ENCODE measurements around the gene ADCY3. TPM values are rescaled to one million over a fixed set of nuclear protein-coding genes. Genes with fewer than 3 reads are reported as not detected.

The ADCY3 gene
- total and polyA plus RNA-seq, 2 of the 13 experiments (the other 11 are each of a cell fraction or from before 2014, with no cell fraction given), result 0.11 to 0.61 TPM

DNA sequence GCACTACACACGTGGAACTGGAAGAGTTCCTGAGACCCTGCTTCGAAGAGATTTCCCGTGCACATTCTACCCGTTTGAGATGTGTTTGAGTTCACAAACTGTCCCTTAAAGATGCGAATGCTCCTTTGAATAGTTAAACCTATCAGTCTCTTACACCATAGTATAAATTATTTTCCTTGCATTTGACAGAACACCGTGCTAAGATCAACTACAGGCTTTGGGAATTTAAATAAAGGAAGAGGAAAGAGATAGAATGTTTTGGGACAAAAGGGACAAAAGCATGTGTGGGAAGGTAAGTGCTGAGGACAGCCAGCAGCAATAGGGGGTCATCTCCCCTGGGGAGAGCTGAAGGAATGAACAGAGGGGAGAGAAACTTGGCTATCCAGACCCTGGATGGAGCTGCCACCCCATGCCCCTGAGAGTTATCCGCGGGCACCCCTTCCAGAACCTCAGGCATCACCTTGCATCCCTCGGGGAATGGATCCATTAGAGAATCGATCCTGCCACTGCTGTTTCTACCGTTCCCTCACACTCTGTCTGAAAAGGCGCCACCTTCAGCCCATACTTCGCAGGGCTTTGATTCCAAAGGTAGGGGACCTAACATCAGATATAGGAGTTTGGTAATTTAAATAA, 888 bp upstream of the ADCY3 start (continued):
- TF ChIP-seq MTF2 (CRISPR knock-in tag; IDR thresholded peaks at IDR 0.05; ENCODE audit: borderline replicate concordance) (no peak), BCLAF1 (IDR thresholded peaks at IDR 0.05) (no peak), CHCHD3 (CRISPR knock-in tag; IDR thresholded peaks at IDR 0.05) (no peak), ZNF598 (CRISPR knock-in tag; IDR thresholded peaks at IDR 0.05; ENCODE audit: borderline replicate concordance) (no peak), ZNF20 (CRISPR knock-in tag; IDR thresholded peaks at IDR 0.05) (no peak), ZBTB3 (CRISPR knock-in tag; IDR thresholded peaks at IDR 0.05; ENCODE audit: borderline replicate concordance, low read depth) (no peak), MAFK (conservative IDR thresholded peaks at IDR 0.05 in 1 of 2, IDR thresholded peaks at IDR 0.05 in 1 of 2; ENCODE audit: low read length in 2 of 2) (no peak), SNAI1 (CRISPR knock-in tag; IDR thresholded peaks at IDR 0.05; ENCODE audit: borderline replicate concordance) (no peak), MYNN (CRISPR knock-in tag; IDR thresholded peaks at IDR 0.05; ENCODE audit: low read depth) (no peak), ATF5 (CRISPR knock-in tag; IDR thresholded peaks at IDR 0.05; ENCODE audit: low read depth) (no peak), ZNF543 (CRISPR knock-in tag; IDR thresholded peaks at IDR 0.05) (no peak)
- TF ChIP-seq, protein P1, sequence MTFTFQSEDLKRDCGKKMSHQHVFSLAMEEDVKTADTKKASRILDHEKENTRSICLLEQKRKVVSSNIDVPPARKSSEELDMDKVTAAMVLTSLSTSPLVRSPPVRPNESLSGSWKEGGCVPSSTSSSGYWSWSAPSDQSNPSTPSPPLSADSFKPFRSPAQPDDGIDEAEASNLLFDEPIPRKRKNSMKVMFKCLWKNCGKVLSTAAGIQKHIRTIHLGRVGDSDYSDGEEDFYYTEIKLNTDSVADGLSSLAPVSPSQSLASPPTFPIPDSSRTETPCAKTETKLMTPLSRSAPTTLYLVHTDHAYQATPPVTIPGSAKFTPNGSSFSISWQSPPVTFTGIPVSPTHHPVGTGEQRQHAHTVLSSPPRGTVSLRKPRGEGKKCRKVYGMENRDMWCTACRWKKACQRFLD (CRISPR knock-in tag; IDR thresholded peaks at IDR 0.05; ENCODE audit: borderline replicate concordance), result no peak
- TF ChIP-seq, protein P2, sequence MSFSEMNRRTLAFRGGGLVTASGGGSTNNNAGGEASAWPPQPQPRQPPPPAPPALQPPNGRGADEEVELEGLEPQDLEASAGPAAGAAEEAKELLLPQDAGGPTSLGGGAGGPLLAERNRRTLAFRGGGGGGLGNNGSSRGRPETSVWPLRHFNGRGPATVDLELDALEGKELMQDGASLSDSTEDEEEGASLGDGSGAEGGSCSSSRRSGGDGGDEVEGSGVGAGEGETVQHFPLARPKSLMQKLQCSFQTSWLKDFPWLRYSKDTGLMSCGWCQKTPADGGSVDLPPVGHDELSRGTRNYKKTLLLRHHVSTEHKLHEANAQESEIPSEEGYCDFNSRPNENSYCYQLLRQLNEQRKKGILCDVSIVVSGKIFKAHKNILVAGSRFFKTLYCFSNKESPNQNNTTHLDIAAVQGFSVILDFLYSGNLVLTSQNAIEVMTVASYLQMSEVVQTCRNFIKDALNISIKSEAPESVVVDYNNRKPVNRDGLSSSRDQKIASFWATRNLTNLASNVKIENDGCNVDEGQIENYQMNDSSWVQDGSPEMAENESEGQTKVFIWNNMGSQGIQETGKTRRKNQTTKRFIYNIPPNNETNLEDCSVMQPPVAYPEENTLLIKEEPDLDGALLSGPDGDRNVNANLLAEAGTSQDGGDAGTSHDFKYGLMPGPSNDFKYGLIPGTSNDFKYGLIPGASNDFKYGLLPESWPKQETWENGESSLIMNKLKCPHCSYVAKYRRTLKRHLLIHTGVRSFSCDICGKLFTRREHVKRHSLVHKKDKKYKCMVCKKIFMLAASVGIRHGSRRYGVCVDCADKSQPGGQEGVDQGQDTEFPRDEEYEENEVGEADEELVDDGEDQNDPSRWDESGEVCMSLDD (CRISPR knock-in tag; IDR thresholded peaks at IDR 0.05; ENCODE audit: borderline replicate concordance), result no peak

Measured in HepG2 (cell line).